GM19023 (cell line): ENCODE data around the gene FRY.
A peak's percentile ranks its signal among the peaks of the same experiment; 100 is the strongest.
"Not testable (repeated sequence)": the region's sequence is repeated elsewhere in the genome, so short reads cannot be mapped to it uniquely, and the experiment has no call there.

Source experiments
- ATAC-seq: cut with Tn5 transposase; IDR thresholded peaks from one replicate; pipeline ENCODE4 v1.9.1; 2021; ENCODE audit warnings: mild to moderate bottlenecking, moderate library complexity; ENCODE audit not compliant: unreplicated experiment

The FRY gene

GRCh38 chr13:32031025-32031814, at the start of gene FRY:
Gene FRY, plus strand, starts transcription at chr13:32031774. Its CDS starts 22 bp downstream, at chr13:32031796.
- ATAC-seq: peak; percentile 85

GRCh38 chr13:31982124-31982523, 49.5 kb upstream of the FRY start:
- no peak for ATAC-seq

GRCh38 chr13:31982540-31982939, 49.0 kb upstream of the FRY start:
- no peak for ATAC-seq

GRCh38 chr13:31983696-31984095, 47.9 kb upstream of the FRY start:
- not testable (repeated sequence) for ATAC-seq

- ATAC-seq: not testable (repeated sequence)
Observed at GRCh38 chr13:31984388-31984787, 47.2 kb upstream of the FRY start.

GRCh38 chr13:31986676-31987470, 44.7 kb upstream of the FRY start:
- no peak for ATAC-seq

- ATAC-seq: no peak
Observed at GRCh38 chr13:31987535-31988170, 43.9 kb upstream of the FRY start.

- ATAC-seq: not testable (repeated sequence)
Observed at GRCh38 chr13:31994367-31994766, 37.2 kb upstream of the FRY start.

- no peak for ATAC-seq
Observed at GRCh38 chr13:31996601-31997000, 35.0 kb upstream of the FRY start.

GRCh38 chr13:31997641-31998040, 33.9 kb upstream of the FRY start:
- no peak for ATAC-seq

GRCh38 chr13:31998131-31998530, 33.4 kb upstream of the FRY start:
- ATAC-seq: no peak

GRCh38 chr13:32000754-32001153, 30.8 kb upstream of the FRY start:
- ATAC-seq: not testable (repeated sequence)

- ATAC-seq: peak; percentile 85
Observed at GRCh38 chr13:32001154-32001768, 30.3 kb upstream of the FRY start.

- no peak for ATAC-seq
Observed at GRCh38 chr13:32001769-32002168, 29.8 kb upstream of the FRY start.

GRCh38 chr13:32002873-32003272, 28.7 kb upstream of the FRY start:
- ATAC-seq: no peak

- no peak for ATAC-seq
Observed at GRCh38 chr13:32007494-32007893, 24.1 kb upstream of the FRY start.

GRCh38 chr13:32008518-32009175, 22.9 kb upstream of the FRY start:
- ATAC-seq: no peak

- no peak for ATAC-seq
Observed at GRCh38 chr13:32009362-32009761, 22.2 kb upstream of the FRY start.

GRCh38 chr13:32010136-32010535, 21.4 kb upstream of the FRY start:
- no peak for ATAC-seq

GRCh38 chr13:32011971-32012370, 19.6 kb upstream of the FRY start:
- no peak for ATAC-seq

- ATAC-seq: no peak
Observed at GRCh38 chr13:32013181-32013580, 18.4 kb upstream of the FRY start.
